A549 (cell line): ENCODE measurements around the gene POLR3C. TPM values are rescaled to one million over a fixed set of nuclear protein-coding genes. Genes with fewer than 3 reads are reported as not detected.

ENCODE experiments used
- ATAC-seq, 2 experiments: fragments of 200-7000 bp in 1 of 2; fragments of >200 bp in 1 of 2; cut with Nextera tagmentation in 1 of 2; cut with Tn5 transposase in 1 of 2; 3 replicates each; pipeline versions ENCODE4 v1.8.0 to v1.9.1; 2018 to 2020; ENCODE audit warnings: mild to moderate bottlenecking in 1 of 2, moderate library complexity in 1 of 2
- CTCF ChIA-PET: fragments of 300-600 bp; sonication (Branson Sonifier 250); formaldehyde crosslinking; extraction: SDS; loops from one replicate; lab custom pipeline; 2021; ENCODE audit warnings: antibody characterized with exemption, inconsistent platforms; lab: Yijun Ruan, JAX
- POLR2A ChIA-PET: fragments of 350-600 bp; formaldehyde crosslinking; extraction: SDS; loops from one replicate; lab custom pipeline; 2021; ENCODE audit warnings: antibody characterized with exemption, inconsistent platforms; lab: Yijun Ruan, JAX
- DNase-seq, 2 experiments: peaks; one replicate each; pipeline versions ENCODE4 v3.0.0 to v3.0.0-alpha.2; 2011 to 2016; ENCODE audit warnings: low read depth in 1 of 2, low spot score in 1 of 2
- FAIRE-seq: peaks from 2 replicates; lab custom pipeline; 2011; peaks lifted over from hg19 to GRCh38; lab: Jason Lieb, UNC
- H3K27ac ChIP-seq, 2 experiments: fragments of >200 bp; sonication (Bioruptor Twin); formaldehyde crosslinking; 3 replicates each; pipeline ENCODE4 v1.5.1; 2016 to 2017
- H3K4me1 ChIP-seq: fragments of >200 bp; sonication (Bioruptor Twin); formaldehyde crosslinking; 3 replicates; pipeline ENCODE4 v1.6.1; 2016
- H3K4me2 ChIP-seq: fragments of >200 bp; sonication (Bioruptor Twin); formaldehyde crosslinking; 3 replicates; pipeline ENCODE4 v1.6.1; 2016
- H3K4me3 ChIP-seq: fragments of >200 bp; sonication (Bioruptor Twin); formaldehyde crosslinking; 3 replicates; pipeline ENCODE4 v1.5.1; 2016
- H3K9me3 ChIP-seq: fragments of >200 bp; sonication (Bioruptor Twin); formaldehyde crosslinking; 3 replicates; pipeline ENCODE4 v1.6.1; 2016
- CEBPB ChIP-seq, 2 experiments: fragments of >200 bp in 1 of 2; sonication (Bioruptor Twin) in 1 of 2; formaldehyde crosslinking in 1 of 2; IDR thresholded peaks; 2 replicates each; pipeline ENCODE4 v1.6.1; 2012 to 2016
- EHMT2 ChIP-seq: fragments of 200-600 bp; sonication (generic); IDR thresholded peaks from 2 replicates; pipeline ENCODE4 v1.6.1; 2016; ENCODE audit warnings: antibody characterized with exemption, low read depth, mild to moderate bottlenecking, moderate library complexity
- ESRRA ChIP-seq: fragments of 150-350 bp; IDR thresholded peaks from 2 replicates; pipeline ENCODE4 v1.6.1; 2014; ENCODE audit warnings: mild to moderate bottlenecking, low read length, borderline replicate concordance
- GATA3 ChIP-seq: IDR thresholded peaks from 2 replicates; pipeline ENCODE4 v1.6.1; 2012; ENCODE audit warnings: borderline replicate concordance
- HOXB5 ChIP-seq: fragments of 250-450 bp; sonication (Bioruptor Pico); IDR thresholded peaks from 2 replicates; pipeline ENCODE4 v1.5.0; 2020; ENCODE audit warnings: mild to moderate bottlenecking, moderate library complexity
- MAFK ChIP-seq: fragments of 450-650 bp; IDR thresholded peaks from 2 replicates; pipeline ENCODE4 v1.6.1; 2014; ENCODE audit not compliant: partially characterized antibody
- MAZ ChIP-seq: fragments of 150-350 bp; IDR thresholded peaks from 2 replicates; pipeline ENCODE4 v1.6.1; 2014; ENCODE audit warnings: antibody characterized with exemption, low read depth, low read length, borderline replicate concordance
- NPAS2 ChIP-seq: fragments of 250-450 bp; sonication (Bioruptor Pico); IDR thresholded peaks from 2 replicates; pipeline ENCODE4 v1.8.0; 2022; ENCODE audit warnings: mild to moderate bottlenecking, moderate library complexity, borderline replicate concordance
- POLR2A ChIP-seq: IDR thresholded peaks from 2 replicates; pipeline ENCODE4 v1.6.1; 2012; ENCODE audit warnings: mild to moderate bottlenecking, low read length
- SMC3 ChIP-seq: fragments of >200 bp; sonication (Bioruptor Twin); formaldehyde crosslinking; IDR thresholded peaks from 3 replicates; pipeline ENCODE4 v1.6.1; 2018; ENCODE audit warnings: inconsistent platforms
- TFCP2L1 ChIP-seq: fragments of 250-450 bp; sonication (Bioruptor Pico); IDR thresholded peaks from 2 replicates; pipeline ENCODE4 v1.5.0; 2021; ENCODE audit warnings: mild to moderate bottlenecking
- ZNF302 ChIP-seq: fragments of 250-450 bp; sonication (Bioruptor Pico); IDR thresholded peaks from 2 replicates; pipeline ENCODE4 v1.9.0; 2021; ENCODE audit warnings: inconsistent platforms, mild to moderate bottlenecking, moderate library complexity
- WGBS: methylation state at CpG from one replicate; pipeline ENCODE4 v1.1.6; 2017; ENCODE audit errors: missing lambda C conversion rate; 5-methylcytosine and 5-hydroxymethylcytosine counted together
- polyA plus RNA-seq, 4 experiments: library from polyadenylated mRNA; depleted of rRNA in 3 of 4; stranded (reverse); fragments of >200 nt; fragmentation: RNase III in 1 of 4; extraction: RNeasy Plus Mini Kit Qiagen cat#74134 plus additional on column Dnase treatment in 1 of 4; gene quantifications; 2 replicates in 3 of 4; 3 replicates in 1 of 4; pipeline ENCODE4 v1.2.3, GENCODE V29; 2011 to 2017
- TF ChIP-seq, protein P1 (sequence below): fragments of >200 bp; sonication (Bioruptor Twin); formaldehyde crosslinking; IDR thresholded peaks from 3 replicates; pipeline ENCODE4 v1.5.1; 2016
- TF ChIP-seq, protein P2 (sequence below): IDR thresholded peaks from 2 replicates; pipeline ENCODE4 v1.6.1; 2012; ENCODE audit warnings: low read depth, borderline replicate concordance

Gene POLR3C
- polyA plus RNA-seq, 2 of the 4 experiments (the other 2 are of a cell fraction): 26.9 to 65.0 TPM

DNA sequence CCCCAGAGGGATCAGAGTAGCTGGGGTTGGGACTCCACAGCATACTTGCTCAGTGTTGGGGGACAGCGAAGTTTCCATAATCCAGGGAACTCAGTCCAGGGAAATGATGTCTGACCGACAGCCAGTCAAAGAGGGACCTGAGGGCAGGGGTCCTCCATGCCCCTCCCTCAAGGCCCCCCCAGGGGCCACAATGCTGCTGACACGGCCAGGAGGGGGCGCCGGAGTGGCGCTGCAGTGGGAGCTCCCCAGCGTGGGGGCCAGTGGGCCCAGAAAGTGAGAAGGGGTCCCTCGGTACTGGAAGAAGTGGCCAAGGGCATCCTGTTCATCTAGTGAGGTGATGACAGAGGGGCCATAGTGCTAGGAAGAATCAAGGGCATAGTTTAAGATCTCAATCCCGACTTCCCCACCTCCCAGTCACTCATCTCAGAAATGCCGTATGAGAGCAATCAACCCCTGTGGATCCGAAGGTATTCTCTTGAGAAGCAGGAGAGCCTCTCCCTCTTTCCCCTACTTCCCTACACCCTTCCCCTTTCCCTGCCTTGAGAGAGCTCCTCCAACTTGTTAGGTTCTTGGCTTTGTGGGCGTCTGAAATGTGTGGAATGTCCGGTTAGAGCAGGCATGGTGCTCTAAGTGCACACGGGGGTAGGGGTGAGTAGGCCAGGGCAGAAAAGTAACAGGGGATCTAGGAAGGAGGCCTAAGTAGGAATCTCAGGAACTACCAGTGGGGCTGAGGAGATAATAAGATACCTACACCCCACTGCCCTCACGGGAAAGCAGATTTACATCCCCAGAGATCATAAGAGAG, 25.6 kb downstream of the POLR3C start:
- H3K4me2 ChIP-seq: no peak overlapping the region
- TF ChIP-seq MAZ (peak; percentile 92; the same call in 1 of the 2 replicates), EHMT2 (no peak)
- TF ChIP-seq, protein P1, sequence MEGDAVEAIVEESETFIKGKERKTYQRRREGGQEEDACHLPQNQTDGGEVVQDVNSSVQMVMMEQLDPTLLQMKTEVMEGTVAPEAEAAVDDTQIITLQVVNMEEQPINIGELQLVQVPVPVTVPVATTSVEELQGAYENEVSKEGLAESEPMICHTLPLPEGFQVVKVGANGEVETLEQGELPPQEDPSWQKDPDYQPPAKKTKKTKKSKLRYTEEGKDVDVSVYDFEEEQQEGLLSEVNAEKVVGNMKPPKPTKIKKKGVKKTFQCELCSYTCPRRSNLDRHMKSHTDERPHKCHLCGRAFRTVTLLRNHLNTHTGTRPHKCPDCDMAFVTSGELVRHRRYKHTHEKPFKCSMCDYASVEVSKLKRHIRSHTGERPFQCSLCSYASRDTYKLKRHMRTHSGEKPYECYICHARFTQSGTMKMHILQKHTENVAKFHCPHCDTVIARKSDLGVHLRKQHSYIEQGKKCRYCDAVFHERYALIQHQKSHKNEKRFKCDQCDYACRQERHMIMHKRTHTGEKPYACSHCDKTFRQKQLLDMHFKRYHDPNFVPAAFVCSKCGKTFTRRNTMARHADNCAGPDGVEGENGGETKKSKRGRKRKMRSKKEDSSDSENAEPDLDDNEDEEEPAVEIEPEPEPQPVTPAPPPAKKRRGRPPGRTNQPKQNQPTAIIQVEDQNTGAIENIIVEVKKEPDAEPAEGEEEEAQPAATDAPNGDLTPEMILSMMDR: 0 out of 3 replicates have a peak, but pooled peaks have one; percentile 19
- 77% methylated on average over 14 of the region's 15 CpGs for WGBS
- no peaks in the 10 kb centered on the region for H3K9me3 ChIP-seq
- ChIA-PET CTCF (interaction anchor here (0.9 to 7.8 kb wide), 15 partner anchors 9 to 184 kb away, joined by 3 to 71 read pairs (median 5); partner anchors contain the start of genes ITGA10 and PIAS3), POLR2A (no interaction called here)
- H3K4me3 ChIP-seq: no peak overlapping the region
- ATAC-seq (no peak), FAIRE-seq (no peak), DNase-seq (no peak)
- H3K27ac ChIP-seq: no peak overlapping the region
- peaks cover 4% of the 10 kb centered on the region; the same call in 1 of the 3 replicates for H3K4me1 ChIP-seq

DNA sequence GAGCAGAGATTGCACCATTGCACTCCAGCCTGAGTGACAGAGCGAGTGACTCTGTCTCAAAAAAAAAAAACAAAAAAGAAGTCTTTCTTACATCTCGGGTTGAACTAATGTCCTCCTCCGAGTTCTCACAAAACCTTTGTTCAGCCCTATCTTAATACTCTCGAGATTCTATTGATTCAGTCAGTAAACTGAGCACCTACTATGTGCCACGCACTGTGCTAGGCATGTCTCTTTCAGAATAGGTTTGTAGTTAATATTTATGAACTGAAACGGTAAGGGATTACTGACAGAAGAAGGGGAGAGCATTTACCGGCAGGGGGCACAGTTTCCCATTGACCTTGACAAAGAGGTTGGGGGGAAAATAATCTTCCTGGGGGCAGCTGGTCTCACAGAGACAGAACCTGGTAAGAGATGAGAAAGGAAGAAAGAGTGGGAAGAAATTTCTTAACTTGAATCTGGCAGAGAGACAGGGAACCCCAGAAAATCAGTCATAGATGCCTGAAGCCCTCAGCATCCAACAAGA, 31.5 kb downstream of the POLR3C start:
- ATAC-seq: no peak
- CTCF ChIA-PET: interaction anchor here (0.6 to 12.5 kb wide), 14 partner anchors 8 to 164 kb away, joined by 3 to 185 read pairs (median 4); partner anchors contain the start of genes ITGA10 and NUDT17

DNA sequence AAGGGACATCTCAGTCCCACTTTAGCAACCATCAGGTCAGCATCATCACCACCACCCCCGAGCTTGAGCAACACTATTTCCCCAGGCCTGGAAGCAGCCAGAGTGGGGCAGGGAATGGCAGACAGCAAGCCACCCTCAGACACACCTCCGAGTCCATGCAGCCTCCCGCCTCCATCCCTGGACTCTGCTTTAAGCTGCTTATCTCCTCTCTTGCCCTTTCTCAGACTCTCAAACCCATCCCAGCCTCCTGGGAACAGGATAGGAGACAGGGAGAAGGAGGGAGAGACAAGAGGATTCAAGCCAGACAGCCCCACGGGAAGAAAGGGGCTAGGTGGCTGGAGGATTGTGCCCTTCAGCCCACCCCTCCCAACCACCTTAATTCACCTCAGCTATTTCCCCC, 33.2 kb downstream of the POLR3C start:
- no peak for DNase-seq
- H3K4me3 ChIP-seq: no peak overlapping the region
- ChIA-PET CTCF (interaction anchor here (0.7 to 12.5 kb wide), 13 partner anchors 7 to 122 kb away, joined by 3 to 185 read pairs (median 6); partner anchors contain the start of genes ITGA10 and NUDT17), POLR2A (interaction anchor here (1.0 to 3.3 kb wide), 2 partner anchors 11 to 70 kb away, joined by 4 to 48 read pairs; partner anchors contain the start of genes NUDT17 and RBM8A)
- H3K27ac ChIP-seq: no peak overlapping the region
- H3K4me2 ChIP-seq: no peak overlapping the region; the same call in 2 of the 3 replicates
- H3K9me3 ChIP-seq: no peaks in the 10 kb centered on the region
- TF ChIP-seq CEBPB (IDR thresholded peaks at IDR 0.05): no peak
- no peak for TF ChIP-seq GATA3
- TF ChIP-seq, protein P2, sequence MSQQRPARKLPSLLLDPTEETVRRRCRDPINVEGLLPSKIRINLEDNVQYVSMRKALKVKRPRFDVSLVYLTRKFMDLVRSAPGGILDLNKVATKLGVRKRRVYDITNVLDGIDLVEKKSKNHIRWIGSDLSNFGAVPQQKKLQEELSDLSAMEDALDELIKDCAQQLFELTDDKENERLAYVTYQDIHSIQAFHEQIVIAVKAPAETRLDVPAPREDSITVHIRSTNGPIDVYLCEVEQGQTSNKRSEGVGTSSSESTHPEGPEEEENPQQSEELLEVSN: no peak
- TF ChIP-seq ZNF302 (CRISPR knock-in tag): no peak
- no peak for TF ChIP-seq HOXB5
- no peak for TF ChIP-seq ESRRA
- no peak for TF ChIP-seq POLR2A
- TF ChIP-seq TFCP2L1: no peak
- no peak for TF ChIP-seq NPAS2 (CRISPR knock-in tag)
- TF ChIP-seq, all 56 proteins: peak for 0
- no peak for FAIRE-seq
- ATAC-seq: no peak
- WGBS: 95% methylated on average over 4 of the region's 4 CpGs
- H3K4me1 ChIP-seq: peaks cover 10% of the 10 kb centered on the region; the same call in 2 of the 3 replicates

More for the DNA sequence above, 31.5 kb downstream of the POLR3C start:
- H3K4me3 ChIP-seq: no peak overlapping the region
- FAIRE-seq: no peak
- 61% methylated on average over 7 of the region's 7 CpGs for WGBS
- H3K4me1 ChIP-seq: peaks cover 10% of the 10 kb centered on the region; the same call in 2 of the 3 replicates
- no peak overlapping the region for H3K27ac ChIP-seq
- no peak for DNase-seq
- no peak overlapping the region for H3K4me2 ChIP-seq
- POLR2A ChIA-PET: no interaction called here
- no peaks in the 10 kb centered on the region for H3K9me3 ChIP-seq
- TF ChIP-seq ESRRA (0 out of 2 replicates have a peak, but pooled peaks have one; percentile 53), MAFK (no peak), SMC3 (peak; percentile 23; the same call in 1 of the 3 replicates)
- TF ChIP-seq, protein P1: peak; percentile 40
- TF ChIP-seq, all 56 proteins: peak for 3
